CD14-positive monocyte (primary cell): Measurements from ENCODE around the gene TIAM1. TPM values are rescaled to one million over a fixed set of nuclear protein-coding genes. Genes with fewer than 3 reads are reported as not detected.

ENCODE experiments used
- DNase-seq, 3 donors: peaks; one replicate each; pipeline ENCODE4 v3.0.0-alpha.2; 2011 to 2022
- H2AFZ ChIP-seq: 2 replicates; pipeline ENCODE4 v1.6.0; 2012; ENCODE audit warnings: mild to moderate bottlenecking, low read depth, low read length, inconsistent platforms; ENCODE audit not compliant: insufficient read depth, poor library complexity, severe bottlenecking
- H3K27ac ChIP-seq, 2 donors: 1 replicate in 1 of 2; 2 replicates in 1 of 2; pipeline ENCODE4 v1.5.1; 2012 to 2013; ENCODE audit warnings: low read length in 2 of 2, control low read depth in 1 of 2, inconsistent platforms in 1 of 2, low read depth in 1 of 2, mild to moderate bottlenecking in 1 of 2
- H3K27me3 ChIP-seq, 2 donors: one replicate each; pipeline versions ENCODE4 v1.6.0 to v1.6.1; 2011 to 2013; ENCODE audit warnings: low read length in 2 of 2; ENCODE audit not compliant: control insufficient read depth in 2 of 2, insufficient read depth in 2 of 2
- H3K36me3 ChIP-seq, 2 donors: replicated peaks in 1 of 2; 1 replicate in 1 of 2; 2 replicates in 1 of 2; pipeline versions ENCODE4 v1.5.1 to v1.6.1; 2012 to 2013; ENCODE audit warnings: low read length in 2 of 2, control low read depth in 1 of 2, inconsistent platforms in 1 of 2, mild to moderate bottlenecking in 1 of 2; ENCODE audit not compliant: insufficient read depth in 2 of 2, control insufficient read depth in 1 of 2
- H3K4me1 ChIP-seq, 2 donors: 1 replicate in 1 of 2; 2 replicates in 1 of 2; pipeline versions ENCODE4 v1.5.1 to v1.6.1; 2012 to 2013; ENCODE audit warnings: low read length in 2 of 2, control low read depth in 1 of 2, inconsistent platforms in 1 of 2, mild to moderate bottlenecking in 1 of 2, moderate library complexity in 1 of 2; ENCODE audit not compliant: insufficient read depth in 2 of 2, control insufficient read depth in 1 of 2
- H3K4me2 ChIP-seq: replicated peaks from 2 replicates; pipeline ENCODE3; 2012; ENCODE audit warnings: low read length, moderate library complexity, mild to moderate bottlenecking; ENCODE audit not compliant: poor library complexity, severe bottlenecking; ENCODE audit errors: extremely low read depth
- H3K4me3 ChIP-seq, 3 experiments: fragments of 200-600 bp in 1 of 3; sonication (generic) in 1 of 3; replicated peaks in 1 of 3; 1 replicate in 2 of 3; 2 replicates in 1 of 3; pipeline ENCODE4 v1.5.1; 2011 to 2013; ENCODE audit warnings: low read length in 3 of 3, mild to moderate bottlenecking in 3 of 3, control low read depth in 2 of 3, low read depth in 2 of 3, inconsistent platforms in 1 of 3, moderate library complexity in 1 of 3
- H3K79me2 ChIP-seq: 2 replicates; pipeline ENCODE4 v1.6.0; 2012; ENCODE audit warnings: mild to moderate bottlenecking, control low read depth, inconsistent platforms, low read length, moderate library complexity; ENCODE audit not compliant: insufficient read depth
- H3K9ac ChIP-seq: 2 replicates; pipeline ENCODE4 v1.6.0; 2017; ENCODE audit warnings: low read length, mild to moderate bottlenecking; ENCODE audit not compliant: insufficient read depth, poor library complexity, severe bottlenecking
- H3K9me3 ChIP-seq, 2 donors: replicated peaks in 1 of 2; 1 replicate in 1 of 2; 2 replicates in 1 of 2; pipeline versions ENCODE4 v1.5.1 to v1.6.1; 2012 to 2013; ENCODE audit warnings: low read length in 2 of 2, control low read depth in 1 of 2; ENCODE audit not compliant: control insufficient read depth in 1 of 2, insufficient read depth in 1 of 2
- H4K20me1 ChIP-seq: 2 replicates; pipeline ENCODE4 v1.6.0; 2012; ENCODE audit warnings: mild to moderate bottlenecking, low read length, control low read depth, moderate library complexity; ENCODE audit not compliant: insufficient read depth
- H3K27ac Mint-ChIP-seq, 7 donors: one replicate each; pipeline ENCODE4 v1.8.0; 2020; ENCODE audit warnings: mild to moderate bottlenecking in 7 of 7, mixed read lengths in 7 of 7, moderate library complexity in 6 of 7, inconsistent platforms in 2 of 7
- H3K27me3 Mint-ChIP-seq, 3 donors: one replicate each; pipeline ENCODE4 v1.8.0; 2021 to 2022; ENCODE audit warnings: low read depth in 3 of 3, mild to moderate bottlenecking in 3 of 3, mixed read lengths in 3 of 3, moderate library complexity in 3 of 3, inconsistent platforms in 1 of 3
- H3K36me3 Mint-ChIP-seq, 2 donors: one replicate each; pipeline ENCODE4 v1.8.0; 2020; ENCODE audit warnings: mixed read lengths in 2 of 2, inconsistent platforms in 1 of 2, mild to moderate bottlenecking in 1 of 2
- H3K4me1 Mint-ChIP-seq: one replicate; pipeline ENCODE4 v1.8.0; 2020; ENCODE audit warnings: mild to moderate bottlenecking, mixed read lengths
- H3K4me3 Mint-ChIP-seq, 2 donors: one replicate each; pipeline ENCODE4 v1.8.0; 2020; ENCODE audit warnings: mild to moderate bottlenecking in 2 of 2, mixed read lengths in 2 of 2, moderate library complexity in 1 of 2
- H3K9me3 Mint-ChIP-seq, 7 donors: one replicate each; pipeline ENCODE4 v1.8.0; 2020 to 2022; ENCODE audit warnings: mixed read lengths in 7 of 7, mild to moderate bottlenecking in 6 of 7, moderate library complexity in 6 of 7, inconsistent platforms in 2 of 7
- CTCF ChIP-seq: fragments of 200-600 bp; IDR thresholded peaks from one replicate; pipeline ENCODE4 v1.8.0; 2022; ENCODE audit warnings: antibody characterized with exemption, mild to moderate bottlenecking
- WGBS: methylation state at CpG from one replicate; pipeline ENCODE4 v1.1.5; 2013; ENCODE audit warnings: missing lambda C conversion rate; ENCODE audit not compliant: insufficient coverage; 5-methylcytosine and 5-hydroxymethylcytosine counted together
- intact Hi-C, 2 donors: fragments of 100-400 bp; cut with micrococcal nuclease; formaldehyde crosslinking; loops; one replicate each; pipeline versions ENCODE4 v1.15.0 to v1.15.1; 2023
- polyA plus RNA-seq, 3 donors: library from polyadenylated mRNA; depleted of rRNA in 1 of 3; unstranded in 2 of 3; stranded (reverse) in 1 of 3; fragments of 300-500 nt in 2 of 3; fragments of >200 nt in 1 of 3; fragmentation: Illumina TruSeq in 2 of 3; gene quantifications; 1 replicate in 2 of 3; 2 replicates in 1 of 3; pipeline ENCODE4 v1.2.3, GENCODE V29; 2012 to 2021

Gene TIAM1
- polyA plus RNA-seq, 3 donors: 17.7 to 55.0 (median 45.3) TPM

- peaks cover 2 to 4% (median 3%) of the 10 kb centered on the region in 3 donors for H3K27me3 Mint-ChIP-seq
- H3K4me3 Mint-ChIP-seq: no peak overlapping the region
Measured at GRCh38 chr21:31334648-31335121, 9.4 kb downstream of the TIAM1 start.

GRCh38 chr21:31332525-31332924 lies 11.5 kb downstream of the TIAM1 start:
- intact Hi-C loops: no loop called here
- no peak overlapping the region for H3K27ac ChIP-seq
- peaks cover 69 to 87% of the 10 kb centered on the region in 2 donors for H3K36me3 Mint-ChIP-seq
- H3K4me3 ChIP-seq: no peak overlapping the region
- no peaks in the 10 kb centered on the region for H3K4me1 ChIP-seq
- no peak overlapping the region for H3K9ac ChIP-seq
- H3K79me2 ChIP-seq: peaks cover 6% of the 10 kb centered on the region
- no CpG with 5 or more reads among the region's 2 CpGs for WGBS
- H3K9me3 ChIP-seq: peaks cover 4 to 9% of the 10 kb centered on the region in 2 donors
- peaks cover 6% of the 10 kb centered on the region for H3K4me1 Mint-ChIP-seq
- H2AFZ ChIP-seq: no peak overlapping the region
- H3K4me2 ChIP-seq: no peak overlapping the region
- peaks cover 2 to 5% (median 4%) of the 10 kb centered on the region in 3 donors for H3K27me3 Mint-ChIP-seq
- peaks cover 97% of the 10 kb centered on the region for H4K20me1 ChIP-seq
- H3K4me3 Mint-ChIP-seq: no peak overlapping the region
- DNase-seq: no peak
- no peak for TF ChIP-seq CTCF
- peaks cover 0 to 18% (median 5%) of the 10 kb centered on the region in 7 donors for H3K9me3 Mint-ChIP-seq
- H3K27me3 ChIP-seq: no peaks in the 10 kb centered on the region
- H3K27ac Mint-ChIP-seq: peak overlapping the region in 1 of 7 donors; percentile 53
- H3K36me3 ChIP-seq: peaks cover 10 to 77% of the 10 kb centered on the region in 2 donors

More at GRCh38 chr21:31334648-31335121, 9.4 kb downstream of the TIAM1 start:
- Histone ChIP-seq H3K4me1 (peaks cover 10 to 12% of the 10 kb centered on the region in 2 donors), H3K27me3 (no peaks in the 10 kb centered on the region), H3K36me3 (peaks cover 17 to 82% of the 10 kb centered on the region in 2 donors), H3K4me3 (no peak overlapping the region), H3K4me2 (no peak overlapping the region), H2AFZ (no peak overlapping the region), H3K27ac (no peak overlapping the region), H3K79me2 (peaks cover 14% of the 10 kb centered on the region), H4K20me1 (peaks cover 93% of the 10 kb centered on the region), H3K9me3 (peaks cover 4 to 9% of the 10 kb centered on the region in 2 donors), H3K9ac (no peak overlapping the region)
- Mint-ChIP-seq H3K27ac (peak overlapping the region in 1 of 7 donors; percentile 23), H3K4me1 (peaks cover 16% of the 10 kb centered on the region), H3K36me3 (peaks cover 71 to 86% of the 10 kb centered on the region in 2 donors), H3K9me3 (peaks cover 0 to 18% (median 5%) of the 10 kb centered on the region in 7 donors)
- no peak for TF ChIP-seq CTCF
- WGBS: 100% methylated on average over 6 of the region's 10 CpGs
- intact Hi-C loops: no loop called here
- DNase-seq: no peak
